ENCODE results near the gene BSN.

- TF ChIP-seq, protein P1, sequence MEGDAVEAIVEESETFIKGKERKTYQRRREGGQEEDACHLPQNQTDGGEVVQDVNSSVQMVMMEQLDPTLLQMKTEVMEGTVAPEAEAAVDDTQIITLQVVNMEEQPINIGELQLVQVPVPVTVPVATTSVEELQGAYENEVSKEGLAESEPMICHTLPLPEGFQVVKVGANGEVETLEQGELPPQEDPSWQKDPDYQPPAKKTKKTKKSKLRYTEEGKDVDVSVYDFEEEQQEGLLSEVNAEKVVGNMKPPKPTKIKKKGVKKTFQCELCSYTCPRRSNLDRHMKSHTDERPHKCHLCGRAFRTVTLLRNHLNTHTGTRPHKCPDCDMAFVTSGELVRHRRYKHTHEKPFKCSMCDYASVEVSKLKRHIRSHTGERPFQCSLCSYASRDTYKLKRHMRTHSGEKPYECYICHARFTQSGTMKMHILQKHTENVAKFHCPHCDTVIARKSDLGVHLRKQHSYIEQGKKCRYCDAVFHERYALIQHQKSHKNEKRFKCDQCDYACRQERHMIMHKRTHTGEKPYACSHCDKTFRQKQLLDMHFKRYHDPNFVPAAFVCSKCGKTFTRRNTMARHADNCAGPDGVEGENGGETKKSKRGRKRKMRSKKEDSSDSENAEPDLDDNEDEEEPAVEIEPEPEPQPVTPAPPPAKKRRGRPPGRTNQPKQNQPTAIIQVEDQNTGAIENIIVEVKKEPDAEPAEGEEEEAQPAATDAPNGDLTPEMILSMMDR (IDR thresholded peaks at IDR 0.05; ENCODE audit: low read depth, low read length) = no peak
- TF ChIP-seq EZH2phosphoT487 (IDR thresholded peaks at IDR 0.05; ENCODE audit: low read depth) = no peak
Observed at GRCh38 chr3:49630784-49631183, 76.5 kb downstream of the BSN start.

Data from OCI-LY3 (cell line).